H9 (cell line): ENCODE results near the gene FAM120C. TPM values are rescaled to one million over a fixed set of nuclear protein-coding genes. Genes with fewer than 3 reads are reported as not detected.

Source experiments
- DNase-seq: peaks from one replicate; pipeline ENCODE4 v3.0.0-alpha.2; 2017
- H2AFZ ChIP-seq: one replicate; pipeline ENCODE4 v1.6.1; 2013; ENCODE audit warnings: mild to moderate bottlenecking, low read length, control low read depth, moderate library complexity
- H2AK5ac ChIP-seq: 2 replicates; pipeline ENCODE4 v1.6.1; 2013; ENCODE audit warnings: low read length, control low read depth, mixed read lengths; ENCODE audit not compliant: insufficient read length
- H2BK120ac ChIP-seq: one replicate; pipeline ENCODE4 v1.6.1; 2013; ENCODE audit warnings: low read depth, mild to moderate bottlenecking, low read length, control low read depth, inconsistent platforms; ENCODE audit not compliant: poor library complexity, severe bottlenecking
- H2BK12ac ChIP-seq: 2 replicates; pipeline ENCODE4 v1.6.1; 2013; ENCODE audit warnings: low read length, control low read depth, mixed read lengths, low read depth; ENCODE audit not compliant: insufficient read length
- H2BK15ac ChIP-seq: 2 replicates; pipeline ENCODE4 v1.6.1; 2013; ENCODE audit warnings: low read depth, low read length, control low read depth
- H2BK20ac ChIP-seq: one replicate; pipeline ENCODE4 v1.6.1; 2013; ENCODE audit warnings: low read depth, mild to moderate bottlenecking, low read length, control low read depth, inconsistent platforms; ENCODE audit not compliant: poor library complexity, severe bottlenecking
- H2BK5ac ChIP-seq: 2 replicates; pipeline ENCODE4 v1.6.1; 2013; ENCODE audit warnings: low read length, control low read depth, mixed read lengths; ENCODE audit not compliant: insufficient read length
- H3K14ac ChIP-seq: 2 replicates; pipeline ENCODE4 v1.6.1; 2013; ENCODE audit warnings: low read length, control low read depth; ENCODE audit not compliant: insufficient read depth
- H3K18ac ChIP-seq: 2 replicates; pipeline ENCODE4 v1.6.1; 2013; ENCODE audit warnings: low read depth, mild to moderate bottlenecking, mixed read lengths, low read length, control low read depth; ENCODE audit not compliant: insufficient read length
- H3K23ac ChIP-seq: 2 replicates; pipeline ENCODE4 v1.6.1; 2013; ENCODE audit warnings: low read length, control low read depth, mixed read lengths, low read depth; ENCODE audit not compliant: insufficient read length
- H3K23me2 ChIP-seq: 2 replicates; pipeline ENCODE4 v1.6.1; 2013; ENCODE audit warnings: low read depth, mild to moderate bottlenecking, mixed read lengths, low read length, control low read depth; ENCODE audit not compliant: insufficient read length, poor library complexity, severe bottlenecking
- H3K27ac ChIP-seq: 2 replicates; pipeline ENCODE4 v1.5.1; 2013; ENCODE audit warnings: low read length, control low read depth, mixed read lengths, low read depth; ENCODE audit not compliant: insufficient read length
- H3K27me3 ChIP-seq: 2 replicates; pipeline ENCODE4 v1.6.1; 2013; ENCODE audit warnings: low read length, control low read depth, inconsistent platforms; ENCODE audit not compliant: insufficient read depth
- H3K4ac ChIP-seq: 2 replicates; pipeline ENCODE4 v1.6.1; 2013; ENCODE audit warnings: low read depth, mild to moderate bottlenecking, control low read depth, inconsistent platforms, low read length, moderate library complexity
- H3K4me1 ChIP-seq: 2 replicates; pipeline ENCODE4 v1.6.1; 2013; ENCODE audit warnings: low read length, control low read depth, inconsistent platforms; ENCODE audit not compliant: insufficient read depth
- H3K4me2 ChIP-seq: 2 replicates; pipeline ENCODE4 v1.6.1; 2013; ENCODE audit warnings: low read length, control low read depth, mixed read lengths; ENCODE audit not compliant: insufficient read length, insufficient read depth
- H3K56ac ChIP-seq: 2 replicates; pipeline ENCODE4 v1.6.1; 2013; ENCODE audit warnings: low read depth, mild to moderate bottlenecking, mixed read lengths, low read length, control low read depth; ENCODE audit not compliant: insufficient read length
- H3K79me1 ChIP-seq: 2 replicates; pipeline ENCODE4 v1.6.1; 2013; ENCODE audit warnings: low read depth, mild to moderate bottlenecking, moderate library complexity, low read length, control low read depth, inconsistent platforms; ENCODE audit not compliant: insufficient read depth, poor library complexity, severe bottlenecking
- H3K79me2 ChIP-seq: 2 replicates; pipeline ENCODE4 v1.6.1; 2013; ENCODE audit warnings: low read length, control low read depth, inconsistent platforms; ENCODE audit not compliant: insufficient read depth
- H3K9ac ChIP-seq: 2 replicates; pipeline ENCODE4 v1.6.1; 2013; ENCODE audit warnings: low read length, control low read depth, mixed read lengths; ENCODE audit not compliant: insufficient read length; ENCODE audit errors: extremely low read depth
- H3K9me3 ChIP-seq: one replicate; pipeline ENCODE4 v1.6.1; 2013; ENCODE audit warnings: low read depth, low read length, inconsistent platforms; ENCODE audit not compliant: control insufficient read depth
- H3T11ph ChIP-seq: one replicate; pipeline ENCODE4 v1.6.1; 2013; ENCODE audit warnings: mild to moderate bottlenecking, low read length, control low read depth, inconsistent platforms
- H4K20me1 ChIP-seq: one replicate; pipeline ENCODE4 v1.6.1; 2013; ENCODE audit not compliant: control insufficient read depth, insufficient read length, insufficient read depth
- H4K5ac ChIP-seq: 2 replicates; pipeline ENCODE4 v1.6.1; 2013; ENCODE audit warnings: low read depth, mild to moderate bottlenecking, mixed read lengths, low read length, control low read depth; ENCODE audit not compliant: insufficient read length
- H4K8ac ChIP-seq: replicated peaks from 2 replicates; pipeline ENCODE4 v1.6.1; 2013; ENCODE audit warnings: low read length, control low read depth, mixed read lengths, low read depth; ENCODE audit not compliant: insufficient read length
- H4K91ac ChIP-seq: 2 replicates; pipeline ENCODE4 v1.6.1; 2013; ENCODE audit warnings: low read depth, mild to moderate bottlenecking, moderate library complexity, mixed read lengths, low read length, control low read depth; ENCODE audit not compliant: insufficient read length
- H3K27ac Mint-ChIP-seq, 3 experiments: 2 replicates in 2 of 3; 3 replicates in 1 of 3; pipeline ENCODE4 v1.8.0; 2020 to 2021; ENCODE audit warnings: mixed read lengths in 3 of 3, mild to moderate bottlenecking in 1 of 3, moderate library complexity in 1 of 3
- H3K27me3 Mint-ChIP-seq: 2 replicates; pipeline ENCODE4 v1.8.0; 2021; ENCODE audit warnings: low read depth, mild to moderate bottlenecking, moderate library complexity, mixed read lengths
- H3K36me3 Mint-ChIP-seq, 3 experiments: 2 replicates in 2 of 3; 3 replicates in 1 of 3; pipeline ENCODE4 v1.8.0; 2020 to 2021; ENCODE audit warnings: low read depth in 3 of 3, mixed read lengths in 3 of 3; ENCODE audit not compliant: insufficient read depth in 1 of 3
- H3K4me1 Mint-ChIP-seq, 2 experiments: 2 replicates each; pipeline ENCODE4 v1.8.0; 2020; ENCODE audit warnings: mixed read lengths in 2 of 2
- H3K4me3 Mint-ChIP-seq, 2 experiments: 2 replicates in 1 of 2; 3 replicates in 1 of 2; pipeline ENCODE4 v1.8.0; 2020 to 2021; ENCODE audit warnings: mild to moderate bottlenecking in 2 of 2, mixed read lengths in 2 of 2, moderate library complexity in 1 of 2
- H3K9me3 Mint-ChIP-seq, 2 experiments: 2 replicates in 1 of 2; 3 replicates in 1 of 2; pipeline ENCODE4 v1.8.0; 2020; ENCODE audit warnings: mild to moderate bottlenecking in 2 of 2, mixed read lengths in 2 of 2, moderate library complexity in 1 of 2
- WGBS: extraction: QIAGEN DNeasy Blood & Tissue Kit; methylation state at CpG from one replicate; pipeline ENCODE4 v1.1.7; 2013; ENCODE audit warnings: missing lambda C conversion rate, low lambda C conversion rate, mixed read lengths; ENCODE audit not compliant: insufficient read length; ENCODE audit errors: extremely low coverage; 5-methylcytosine and 5-hydroxymethylcytosine counted together
- total RNA-seq: library from RNA; stranded (reverse); gene quantifications from 2 replicates; pipeline ENCODE4 v1.2.1, GENCODE V29; 2021
- TF ChIP-seq, protein P1 (sequence below): fragments of 200-600 bp; sonication (generic); conservative IDR thresholded peaks from 3 replicates; pipeline ENCODE4 v1.8.0; 2021; ENCODE audit warnings: antibody characterized with exemption, mild to moderate bottlenecking

FAM120C gene
- total RNA-seq, 1 experiment from 2014 or later, result 9.2 TPM

GRCh38 chrX:54067766-54068165, 115.3 kb downstream of the FAM120C start:
- no peak overlapping the region for H2AFZ ChIP-seq
- Mint-ChIP-seq H3K36me3 (peaks cover 0 to 9% (median 0%) of the 10 kb centered on the region in 3 experiments; a peak in 4 of 7 replicates), H3K9me3 (peaks cover 62 to 67% of the 10 kb centered on the region in 2 experiments), H3K4me1 (peaks cover 2 to 16% of the 10 kb centered on the region in 2 experiments; a peak in 3 of 4 replicates), H3K27me3 (no peaks in the 10 kb centered on the region), H3K4me3 (no peak overlapping the region), H3K27ac (no peak overlapping the region)
- no peaks in the 10 kb centered on the region for H3K23me2 ChIP-seq
- no peak overlapping the region for H4K91ac ChIP-seq
- no peak overlapping the region for H3K56ac ChIP-seq
- H2BK5ac ChIP-seq, result no peak overlapping the region
- no peak overlapping the region for H3K18ac ChIP-seq
- no peak overlapping the region for H2BK20ac ChIP-seq
- H3K9ac ChIP-seq, result no peak overlapping the region
- no peak overlapping the region for H4K5ac ChIP-seq
- H3K4ac ChIP-seq, result no peak overlapping the region
- no peaks in the 10 kb centered on the region for H3K27me3 ChIP-seq
- TF ChIP-seq, protein P1, sequence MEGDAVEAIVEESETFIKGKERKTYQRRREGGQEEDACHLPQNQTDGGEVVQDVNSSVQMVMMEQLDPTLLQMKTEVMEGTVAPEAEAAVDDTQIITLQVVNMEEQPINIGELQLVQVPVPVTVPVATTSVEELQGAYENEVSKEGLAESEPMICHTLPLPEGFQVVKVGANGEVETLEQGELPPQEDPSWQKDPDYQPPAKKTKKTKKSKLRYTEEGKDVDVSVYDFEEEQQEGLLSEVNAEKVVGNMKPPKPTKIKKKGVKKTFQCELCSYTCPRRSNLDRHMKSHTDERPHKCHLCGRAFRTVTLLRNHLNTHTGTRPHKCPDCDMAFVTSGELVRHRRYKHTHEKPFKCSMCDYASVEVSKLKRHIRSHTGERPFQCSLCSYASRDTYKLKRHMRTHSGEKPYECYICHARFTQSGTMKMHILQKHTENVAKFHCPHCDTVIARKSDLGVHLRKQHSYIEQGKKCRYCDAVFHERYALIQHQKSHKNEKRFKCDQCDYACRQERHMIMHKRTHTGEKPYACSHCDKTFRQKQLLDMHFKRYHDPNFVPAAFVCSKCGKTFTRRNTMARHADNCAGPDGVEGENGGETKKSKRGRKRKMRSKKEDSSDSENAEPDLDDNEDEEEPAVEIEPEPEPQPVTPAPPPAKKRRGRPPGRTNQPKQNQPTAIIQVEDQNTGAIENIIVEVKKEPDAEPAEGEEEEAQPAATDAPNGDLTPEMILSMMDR, result no peak
- no peak overlapping the region for H3K23ac ChIP-seq
- no peaks in the 10 kb centered on the region for H3K4me1 ChIP-seq
- H3K27ac ChIP-seq, result no peak overlapping the region
- no CpG with 5 or more reads among the region's 2 CpGs for WGBS
- no peak overlapping the region for H4K8ac ChIP-seq
- H2BK15ac ChIP-seq, result no peak overlapping the region
- no peak overlapping the region for H2BK120ac ChIP-seq
- H3T11ph ChIP-seq, result no peak overlapping the region
- no peak overlapping the region for H3K14ac ChIP-seq
- no peaks in the 10 kb centered on the region for H3K79me1 ChIP-seq
- no peak overlapping the region for H2AK5ac ChIP-seq
- no peaks in the 10 kb centered on the region for H4K20me1 ChIP-seq
- H3K4me2 ChIP-seq, result no peak overlapping the region
- no peak for DNase-seq
- H2BK12ac ChIP-seq, result no peak overlapping the region
- peaks cover 44% of the 10 kb centered on the region for H3K9me3 ChIP-seq
- H3K79me2 ChIP-seq, result no peaks in the 10 kb centered on the region
